ENCODE data around the gene GPR52. TPM values are rescaled to one million over a fixed set of nuclear protein-coding genes. Genes with fewer than 3 reads are reported as not detected.

The GPR52 gene
- total and polyA plus RNA-seq, 2 of the 13 experiments (the other 11 are each of a cell fraction or from before 2014, with no cell fraction given): 0.25 to 1.5 TPM

GRCh38 chr1:174398246-174398645, 49.5 kb upstream of the GPR52 start:
- no peaks in the 10 kb centered on the region for H4K20me1 ChIP-seq (ENCODE audit: insufficient read depth, low read length)
- no TSS peak for BruUV-seq (replicated peaks)
- no peak overlapping the region for H3K9ac ChIP-seq (ENCODE audit: insufficient read depth, low read depth, low read length)
- no peak for ATAC-seq
- in situ Hi-C loops (cut with HindIII; ENCODE audit: extremely low pct_ligation_motif_present, low pct_unique_long_range_greater_than_20kb): no loop called here
- no peaks in the 10 kb centered on the region for H3K4me1 ChIP-seq (ENCODE audit: insufficient read depth, low read length)
- no peak overlapping the region for H3K27ac ChIP-seq (ENCODE audit: extremely low read length, insufficient read depth, low read length)
- WGBS (ENCODE audit: low lambda C conversion rate): 97% methylated on average over 4 of the region's 4 CpGs
- CTCF ChIA-PET (ENCODE audit: low intra/inter-chr PET ratio, low total read pairs): no interaction called here
- H3K4me2 ChIP-seq (ENCODE audit: low read depth, low read length): no peak overlapping the region
- intact Hi-C loops (cut with micrococcal nuclease; ENCODE audit: unreplicated experiment): no loop called here
- H3K36me3 ChIP-seq (replicated peaks in 1 of 2; ENCODE audit: control insufficient read depth in 1 of 2, insufficient read depth in 2 of 2, low read length in 2 of 2): no peaks in the 10 kb centered on the region; a peak in 1 of 5 replicates
- no peak for DNase-seq (ENCODE audit: low spot score)
- H3K27me3 ChIP-seq (ENCODE audit: control insufficient read depth in 1 of 2, insufficient read depth in 2 of 2, low read length in 2 of 2): no peaks in the 10 kb centered on the region
- POLR2A ChIA-PET: no interaction called here
- no peak overlapping the region for H3K4me3 ChIP-seq (replicated peaks in 1 of 3; ENCODE audit: insufficient read depth in 1 of 3, low read depth in 2 of 3, low read length in 3 of 3)
- H3K9me3 ChIP-seq (ENCODE audit: low read length): no peaks in the 10 kb centered on the region
- no peak overlapping the region for H2AFZ ChIP-seq (ENCODE audit: low read length)
- TF ChIP-seq JUNB (CRISPR knock-in tag; IDR thresholded peaks at IDR 0.05; ENCODE audit: borderline replicate concordance) (no peak), E2F2 (CRISPR knock-in tag; IDR thresholded peaks at IDR 0.05; ENCODE audit: borderline replicate concordance) (no peak), SNAPC2 (CRISPR knock-in tag; IDR thresholded peaks at IDR 0.05) (no peak), ZKSCAN5 (CRISPR knock-in tag; IDR thresholded peaks at IDR 0.05) (no peak), TCF7 (IDR thresholded peaks at IDR 0.05; ENCODE audit: low read depth) (no peak), CREB3 (CRISPR knock-in tag; IDR thresholded peaks at IDR 0.05) (no peak), ZNF296 (CRISPR knock-in tag; conservative IDR thresholded peaks at IDR 0.05) (no peak), ZNF572 (CRISPR knock-in tag; IDR thresholded peaks at IDR 0.05) (no peak), GTF2F1 (IDR thresholded peaks at IDR 0.05; ENCODE audit: low read length) (no peak), ZNF121 (CRISPR knock-in tag; IDR thresholded peaks at IDR 0.05) (no peak)
- FAIRE-seq: no peak
- H3K79me2 ChIP-seq (ENCODE audit: insufficient read depth, low read length): no peaks in the 10 kb centered on the region
